Colon (tissue), 2 donors: ENCODE data around the gene GUCY1A2.

Experiments used
- FAIRE-seq: peaks from 2 replicates; lab custom pipeline; 2012; peaks lifted over from hg19 to GRCh38; lab: Jason Lieb, UNC
- donor health status: control.
- donor health status: control.

GUCY1A2 gene

DNA sequence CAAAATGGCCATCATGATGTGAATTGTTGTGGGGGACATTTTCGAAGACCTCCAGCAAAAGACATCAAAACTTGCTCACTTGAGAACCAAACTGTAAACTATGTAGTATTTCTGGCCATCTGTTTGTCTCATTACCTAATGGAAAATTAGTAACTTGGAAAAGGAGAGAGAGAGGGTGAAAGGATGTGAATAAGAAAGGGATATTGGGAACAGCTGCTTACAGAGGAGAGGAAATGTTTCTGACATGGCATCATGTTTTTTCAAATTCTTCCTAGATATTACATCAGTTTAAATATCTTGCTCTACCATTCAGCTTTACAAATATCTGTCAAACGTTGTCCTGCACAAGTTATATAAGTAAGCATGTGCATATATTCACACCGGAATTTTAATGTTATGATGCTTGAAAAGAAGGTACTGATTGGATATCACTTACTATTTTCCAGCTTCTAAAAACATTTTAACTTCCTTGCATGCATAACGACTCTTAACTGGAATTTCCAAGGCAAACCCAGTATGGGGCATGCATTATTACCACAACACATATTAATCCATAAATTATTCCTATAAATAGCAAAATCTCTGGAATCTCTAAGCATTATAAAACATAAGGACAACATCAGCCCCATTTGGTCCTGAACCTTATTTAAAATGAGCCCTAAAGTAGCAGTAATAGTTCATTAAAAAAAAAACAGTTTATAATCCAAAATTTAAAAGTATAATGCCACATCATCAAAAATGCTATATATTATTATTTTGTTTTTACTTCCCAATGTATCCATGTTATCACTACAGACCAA lies 20.0 kb downstream of the GUCY1A2 start:
- no peak for FAIRE-seq

DNA sequence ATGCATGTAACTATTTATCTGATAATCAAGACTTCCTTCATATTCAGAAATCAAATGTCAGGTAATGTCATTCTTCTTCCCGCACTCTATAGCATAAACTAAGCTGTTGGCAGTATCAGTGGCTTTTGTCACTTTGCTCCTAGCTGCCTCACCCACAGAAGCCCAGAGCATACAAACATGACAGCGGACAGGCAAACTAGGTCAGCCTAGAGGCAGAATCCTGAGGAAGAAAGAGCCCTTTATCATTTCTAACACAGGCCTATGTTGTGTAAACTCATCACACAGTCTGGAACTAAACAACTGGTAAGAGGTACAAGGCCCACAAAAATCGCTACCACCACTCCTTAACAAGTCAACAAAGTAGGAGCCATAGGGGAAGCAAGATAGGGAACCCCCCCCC lies 21.0 kb downstream of the GUCY1A2 start:
- no peak for FAIRE-seq

DNA sequence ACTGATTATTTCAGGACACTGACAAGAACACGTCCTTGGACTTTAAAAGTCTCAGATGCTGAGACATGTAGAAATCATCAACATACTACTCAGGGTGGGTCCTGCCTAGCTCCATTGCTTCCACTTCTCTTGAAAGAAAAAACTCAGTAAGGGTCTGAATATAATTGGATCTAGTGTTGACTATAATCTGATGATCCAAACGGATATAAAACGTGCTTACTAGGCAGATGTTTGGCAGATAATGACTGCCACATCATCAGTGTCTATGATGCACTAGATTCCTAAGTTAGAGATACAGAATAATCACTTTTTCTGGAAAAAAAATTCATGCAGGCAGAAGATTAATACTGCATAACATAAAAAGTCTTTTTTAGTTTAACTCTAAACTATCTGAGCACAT lies 21.6 kb downstream of the GUCY1A2 start:
- FAIRE-seq, result no peak

DNA sequence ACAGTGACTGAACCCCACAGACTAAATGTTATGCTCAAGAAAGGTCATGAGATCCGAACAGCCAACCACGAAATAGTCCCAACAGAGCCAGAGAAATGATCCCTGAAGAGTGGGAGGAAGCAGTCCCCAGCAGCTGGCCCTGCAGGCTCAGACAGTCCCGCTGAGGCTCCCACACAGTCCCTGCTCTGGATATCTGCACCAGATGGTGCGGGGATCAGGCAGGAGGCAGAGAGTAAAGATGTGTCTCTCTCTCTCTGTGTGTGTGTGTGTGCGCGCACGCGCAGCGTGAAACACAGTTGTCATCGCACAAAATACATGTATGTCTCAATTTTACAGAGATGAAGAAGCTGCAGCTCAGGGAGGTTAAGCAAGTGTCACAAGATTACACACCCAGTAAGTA lies 27.9 kb downstream of the GUCY1A2 start:
- FAIRE-seq, result no peak

DNA sequence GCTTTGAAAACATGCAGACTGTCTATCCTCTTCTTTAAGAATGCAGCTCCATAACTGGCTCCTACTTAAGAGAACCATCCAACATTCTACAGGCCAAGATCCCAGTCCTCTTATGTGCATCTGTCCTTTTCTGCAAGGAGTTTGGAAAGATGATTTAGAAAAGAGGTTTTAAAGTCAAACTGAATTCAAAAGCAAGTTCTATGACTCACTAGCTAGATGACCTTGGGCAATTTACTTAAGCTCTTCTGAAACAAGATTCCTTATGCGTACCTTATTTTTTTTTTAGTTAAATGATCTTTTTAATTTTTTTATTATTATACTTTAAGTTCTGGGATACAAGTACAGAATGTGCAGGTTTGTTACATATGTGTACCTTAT lies 29.2 kb downstream of the GUCY1A2 start:
- no peak for FAIRE-seq

DNA sequence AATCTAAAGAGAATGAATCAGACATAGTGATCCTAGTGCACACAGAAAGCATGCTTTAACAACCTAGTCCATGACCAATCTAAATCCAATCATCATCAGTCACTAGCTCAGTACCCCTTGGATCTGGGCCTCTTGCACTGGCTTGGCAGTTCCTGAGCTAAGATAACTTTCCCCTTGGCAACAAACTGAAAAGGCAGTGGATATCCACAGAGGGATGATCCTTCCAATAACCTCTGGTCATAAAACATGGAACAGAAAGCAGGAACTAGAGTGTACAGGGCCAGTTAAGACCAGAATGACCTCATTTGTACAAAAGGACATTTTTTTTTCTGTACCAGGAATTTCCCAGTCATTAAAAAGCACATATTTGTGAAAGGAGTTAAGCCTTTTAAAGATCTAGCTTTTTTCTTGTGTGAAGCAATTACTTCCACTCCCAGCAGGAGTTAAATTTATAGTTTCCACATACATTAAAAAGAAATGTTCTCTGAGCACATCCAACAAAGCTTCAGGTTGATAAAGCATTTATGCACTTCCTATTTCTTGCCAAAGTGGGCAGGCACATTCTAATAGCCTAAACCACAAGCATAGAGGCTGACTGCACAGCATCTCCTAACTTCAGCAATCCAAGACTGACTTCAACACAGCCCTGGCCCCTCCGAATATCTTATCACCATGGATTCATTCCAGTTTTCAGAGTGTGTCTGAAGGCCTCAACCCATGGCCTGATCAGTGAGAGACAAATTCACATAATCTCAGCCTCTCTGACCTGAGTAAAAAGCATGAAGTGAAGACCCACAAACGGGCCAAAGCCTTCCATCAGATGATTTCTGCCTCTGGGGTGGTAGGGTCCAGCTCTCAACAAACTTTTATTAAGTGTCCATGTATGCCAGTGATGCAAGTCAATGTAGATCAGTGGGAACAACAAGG lies 29.9 kb downstream of the GUCY1A2 start:
- FAIRE-seq, result no peak

DNA sequence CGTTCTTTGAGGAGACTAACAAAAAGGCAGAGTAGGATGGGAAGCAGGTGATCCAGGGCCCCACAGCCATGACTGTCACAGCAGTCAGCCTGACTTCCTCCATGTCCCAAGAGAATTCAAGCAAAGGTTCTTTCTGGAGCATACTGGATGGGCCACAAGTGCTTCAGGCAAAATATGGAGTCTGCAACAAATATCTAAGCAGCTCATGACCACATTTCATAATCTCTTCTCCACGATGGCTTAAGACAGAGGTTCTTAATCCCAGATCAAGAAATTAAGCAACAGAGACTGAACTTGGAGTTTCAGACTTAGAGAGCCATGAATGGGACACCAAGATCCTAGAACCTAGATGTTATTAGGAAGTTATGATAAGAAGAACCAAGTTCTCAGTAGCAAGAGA lies 31.6 kb downstream of the GUCY1A2 start:
- FAIRE-seq, result no peak

DNA sequence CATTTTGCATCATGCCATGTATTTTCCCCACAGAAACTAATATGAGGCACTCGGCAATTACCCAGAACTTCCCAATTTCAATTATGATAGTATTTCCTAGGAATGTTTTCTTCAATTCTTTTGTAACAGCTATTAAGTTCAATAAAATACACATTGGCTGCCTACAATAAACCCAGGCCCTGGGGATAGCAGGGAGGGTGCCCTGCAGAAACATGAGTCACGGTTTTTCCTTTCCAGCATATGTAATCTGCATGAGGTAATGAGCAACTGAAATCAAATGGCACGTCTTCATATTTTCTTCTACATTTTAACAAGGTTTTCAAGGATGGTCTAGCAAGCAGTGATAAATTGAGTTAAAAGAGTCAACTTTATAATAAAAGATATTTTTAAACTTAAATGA lies 32.0 kb downstream of the GUCY1A2 start:
- no peak for FAIRE-seq

DNA sequence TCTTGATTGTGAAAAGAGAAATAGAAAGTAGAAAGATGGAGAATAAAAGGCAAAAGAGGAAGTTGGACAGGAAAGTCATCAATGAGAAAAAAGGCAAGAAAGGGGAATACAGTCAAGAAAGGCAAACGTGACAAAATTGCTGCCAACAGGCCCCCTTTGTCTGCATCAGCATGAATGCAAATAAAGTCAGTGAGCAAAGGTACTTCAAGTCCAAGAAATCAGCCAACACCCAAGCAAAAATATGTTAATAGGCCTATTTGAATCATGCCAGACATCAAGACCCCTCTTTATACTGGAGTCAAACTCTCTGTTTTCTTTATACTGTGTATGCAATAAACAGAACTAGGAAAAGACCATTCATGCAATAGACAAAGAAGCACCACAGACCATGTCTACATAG lies 34.3 kb downstream of the GUCY1A2 start:
- FAIRE-seq, result no peak

DNA sequence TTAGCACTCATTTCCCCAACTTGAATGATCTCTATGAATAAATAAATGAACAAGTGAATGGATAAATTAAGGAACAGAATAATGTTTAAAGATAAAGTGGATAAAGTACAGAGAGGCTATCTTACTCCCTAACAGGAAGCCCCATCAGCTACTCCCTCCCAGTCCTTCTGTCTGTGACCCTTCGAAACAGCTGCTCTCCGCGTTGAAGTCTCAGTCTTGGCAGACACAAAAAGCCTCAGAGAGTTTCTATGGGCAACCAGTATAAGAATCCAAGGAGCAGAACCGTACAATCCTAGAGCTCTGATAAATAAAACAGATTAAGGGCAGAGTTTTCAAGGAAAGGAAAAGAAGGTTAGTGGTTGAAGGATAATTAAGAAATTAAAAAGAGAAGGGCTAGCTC lies 35.0 kb downstream of the GUCY1A2 start:
- FAIRE-seq, result no peak

DNA sequence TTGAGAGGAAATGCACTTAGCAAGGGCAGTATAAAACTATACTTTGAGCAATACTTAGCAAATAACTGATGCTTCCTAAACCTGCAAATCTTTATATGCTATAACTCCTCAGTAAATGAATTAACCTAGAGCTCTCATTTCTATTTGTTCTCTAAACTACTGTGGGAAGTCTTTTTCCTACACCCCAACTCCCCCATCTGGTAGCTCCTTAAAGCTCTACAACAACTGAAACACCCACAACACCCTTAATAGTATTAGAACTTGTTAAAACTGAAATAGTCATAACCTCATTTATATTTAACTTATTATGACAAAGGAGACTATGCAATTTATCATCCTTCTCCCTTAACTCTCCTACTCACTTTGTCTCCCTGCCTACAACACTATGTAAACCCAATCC lies 43.4 kb downstream of the GUCY1A2 start:
- FAIRE-seq, result no peak

DNA sequence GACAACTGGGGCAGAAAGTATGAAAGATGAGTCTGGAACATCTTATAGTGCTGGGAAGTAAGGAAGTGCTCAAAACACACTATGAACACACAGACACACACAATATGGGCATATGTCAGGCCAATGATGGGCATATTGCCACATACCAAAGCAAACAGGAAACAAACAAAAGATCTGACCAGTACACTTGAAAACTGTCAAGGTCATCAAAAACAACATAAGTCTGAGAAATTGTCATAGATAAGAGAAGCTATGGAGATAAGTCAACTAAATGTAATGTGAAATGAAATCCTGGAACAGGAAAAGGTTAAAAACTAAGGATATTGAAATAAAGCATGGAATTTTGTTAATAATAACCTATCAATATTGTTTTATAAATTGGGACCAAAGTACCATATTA lies 46.4 kb downstream of the GUCY1A2 start:
- no peak for FAIRE-seq

DNA sequence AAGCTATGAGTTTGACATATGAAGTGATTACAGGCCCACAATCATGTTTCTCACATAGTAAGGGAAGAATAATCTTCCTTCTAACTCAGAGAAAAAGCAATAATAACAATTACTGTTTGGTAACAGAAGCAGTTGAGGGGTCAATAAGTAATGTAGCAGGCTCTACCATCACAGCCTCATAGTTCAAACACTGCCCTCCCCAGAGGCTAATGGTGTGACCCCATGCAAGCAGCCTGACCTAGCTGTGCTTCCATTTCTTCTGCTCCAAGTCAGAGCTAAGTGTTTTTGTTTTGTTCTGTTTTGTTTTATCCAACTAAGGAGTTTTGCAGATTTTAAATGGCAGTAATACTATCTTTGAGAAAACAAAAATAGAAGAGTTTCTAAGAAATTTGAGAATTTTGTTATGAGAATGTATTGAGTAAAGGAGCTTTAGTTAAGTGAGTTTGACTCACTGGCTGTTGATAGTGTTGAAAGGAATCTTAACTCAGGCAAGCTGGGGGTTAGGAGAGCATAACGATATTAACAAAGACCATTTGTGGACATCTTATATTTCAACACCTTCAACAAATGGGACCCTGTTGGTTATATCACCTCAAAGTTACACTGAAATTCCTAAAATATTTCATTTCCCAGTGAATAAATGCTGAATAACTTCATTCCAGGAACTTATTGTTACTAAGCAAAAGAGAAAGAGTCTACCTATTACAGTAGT lies 48.5 kb downstream of the GUCY1A2 start:
- FAIRE-seq, result no peak

DNA sequence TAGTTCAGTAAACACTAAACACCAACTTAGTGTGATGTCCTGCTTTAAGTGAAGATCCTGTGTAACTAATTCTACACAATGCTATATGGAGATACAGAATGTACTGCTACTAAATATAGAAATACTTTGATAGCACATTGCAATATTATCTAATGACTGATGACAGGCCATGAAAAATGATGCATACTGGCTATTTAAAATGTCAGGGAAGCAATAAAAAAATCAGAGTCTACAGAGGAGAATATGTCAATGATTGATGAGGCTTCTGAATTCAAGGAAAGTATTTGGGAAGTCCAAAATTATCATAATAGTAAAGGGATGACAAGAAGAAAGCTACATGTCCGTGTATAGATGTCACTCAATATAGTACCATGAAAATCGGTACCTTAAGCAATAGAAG lies 55.3 kb downstream of the GUCY1A2 start:
- no peak for FAIRE-seq

DNA sequence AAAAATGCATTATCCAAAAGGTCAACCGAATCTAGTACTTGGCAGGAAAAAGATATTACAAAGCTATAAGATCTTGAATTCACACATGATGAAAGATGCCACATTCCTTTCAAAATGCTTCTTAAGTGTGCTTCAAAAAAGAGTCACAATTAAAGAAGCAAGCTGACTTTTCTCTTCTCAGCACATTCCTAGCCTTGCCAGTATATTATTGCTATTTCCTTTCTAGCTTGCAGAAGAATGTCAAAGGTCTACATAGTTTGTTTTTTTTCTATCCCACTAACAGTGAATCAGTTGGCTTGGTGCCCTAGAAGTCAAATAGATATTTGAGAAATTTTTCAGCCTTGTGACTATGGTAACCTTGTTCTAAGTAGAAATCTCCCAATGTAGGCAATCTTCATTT lies 56.8 kb downstream of the GUCY1A2 start:
- FAIRE-seq, result no peak

DNA sequence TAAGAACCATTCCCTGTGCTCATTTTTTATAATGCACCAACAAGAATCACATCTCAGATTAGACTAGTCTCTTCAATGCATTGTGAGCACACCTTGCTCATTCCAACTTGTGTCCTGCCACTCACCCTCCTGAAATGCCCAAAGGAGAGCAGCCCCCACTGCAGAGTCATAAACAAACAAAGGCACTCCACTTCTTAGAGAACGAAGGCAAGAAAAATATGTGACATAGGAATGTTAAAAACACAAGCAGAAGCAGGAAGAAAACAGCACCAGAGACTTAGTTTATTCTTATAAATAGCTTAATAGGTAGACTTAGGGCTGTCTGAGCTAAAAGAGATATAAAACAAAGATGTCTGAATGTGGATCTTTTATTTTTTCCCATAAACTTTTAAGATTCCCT lies 57.2 kb downstream of the GUCY1A2 start:
- no peak for FAIRE-seq

DNA sequence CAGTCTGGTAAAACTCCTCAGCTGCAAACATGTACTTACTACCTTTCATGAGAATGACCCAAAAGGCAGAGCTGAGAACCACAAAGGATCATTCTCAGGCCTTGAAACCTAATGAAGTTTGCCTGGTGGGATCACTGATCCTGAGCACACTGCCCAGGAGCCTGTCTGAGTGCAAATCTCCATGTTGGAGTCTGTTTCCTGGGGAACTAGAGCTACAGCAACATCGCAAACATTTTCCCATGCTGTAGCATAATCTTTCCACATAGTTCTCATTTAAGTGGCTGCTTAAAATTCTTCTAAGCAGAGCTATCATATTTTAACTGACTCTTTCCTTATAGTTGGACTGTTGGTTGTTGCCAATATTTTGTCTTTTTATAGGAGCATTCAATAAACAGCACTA lies 58.5 kb downstream of the GUCY1A2 start:
- no peak for FAIRE-seq

DNA sequence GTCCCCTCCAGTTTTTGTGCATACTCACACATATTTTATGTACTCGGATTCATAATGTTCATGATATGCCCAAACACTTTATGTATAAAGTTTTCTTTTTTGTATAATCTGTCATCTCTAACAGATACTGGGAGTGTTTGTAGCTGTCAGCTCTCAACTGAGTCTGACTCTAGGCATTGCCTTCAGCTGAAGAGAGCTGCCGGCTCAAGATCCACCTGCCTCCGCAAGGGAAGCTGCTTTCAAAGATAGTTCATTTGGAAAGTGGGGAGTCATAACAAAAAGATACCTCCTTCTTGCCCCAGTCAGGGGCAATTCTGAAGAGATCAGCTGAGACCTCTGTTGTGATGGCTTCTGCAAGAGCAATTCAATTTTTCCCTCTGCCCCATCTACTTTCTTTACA lies 58.9 kb downstream of the GUCY1A2 start:
- FAIRE-seq, result no peak

DNA sequence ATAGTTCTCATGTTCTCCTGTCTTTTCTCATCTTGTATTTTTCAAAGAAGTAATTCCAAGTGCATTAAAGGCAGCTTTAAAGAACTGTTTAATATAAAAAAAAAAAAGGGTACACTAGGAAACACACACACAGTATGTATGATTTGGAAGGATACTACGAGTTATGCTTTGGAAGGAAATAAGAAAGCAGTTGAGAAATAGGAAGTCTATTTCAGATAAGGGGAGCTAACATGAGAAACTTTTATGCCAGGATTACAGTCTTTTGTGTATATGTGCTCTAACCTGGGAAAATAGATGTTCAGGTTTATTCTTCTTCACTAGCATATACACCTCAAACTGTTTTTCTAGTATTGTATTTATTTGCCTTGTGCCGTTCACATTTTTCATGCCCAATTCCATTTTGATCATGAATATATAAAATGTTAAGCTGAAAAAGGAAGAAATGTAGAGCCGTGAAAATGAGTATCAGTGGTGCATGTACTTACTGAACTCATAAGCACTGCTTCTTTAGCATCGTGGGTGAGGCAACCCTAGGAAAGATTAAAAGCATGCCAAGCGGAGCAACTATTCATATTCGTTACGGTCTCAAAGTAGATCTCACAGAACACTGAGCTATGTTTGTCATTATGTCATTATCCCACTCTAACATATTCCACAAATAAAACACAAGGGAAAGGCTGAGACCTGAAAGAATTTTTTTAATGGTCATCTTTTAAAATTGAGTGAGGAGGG lies 59.6 kb downstream of the GUCY1A2 start:
- no peak for FAIRE-seq

DNA sequence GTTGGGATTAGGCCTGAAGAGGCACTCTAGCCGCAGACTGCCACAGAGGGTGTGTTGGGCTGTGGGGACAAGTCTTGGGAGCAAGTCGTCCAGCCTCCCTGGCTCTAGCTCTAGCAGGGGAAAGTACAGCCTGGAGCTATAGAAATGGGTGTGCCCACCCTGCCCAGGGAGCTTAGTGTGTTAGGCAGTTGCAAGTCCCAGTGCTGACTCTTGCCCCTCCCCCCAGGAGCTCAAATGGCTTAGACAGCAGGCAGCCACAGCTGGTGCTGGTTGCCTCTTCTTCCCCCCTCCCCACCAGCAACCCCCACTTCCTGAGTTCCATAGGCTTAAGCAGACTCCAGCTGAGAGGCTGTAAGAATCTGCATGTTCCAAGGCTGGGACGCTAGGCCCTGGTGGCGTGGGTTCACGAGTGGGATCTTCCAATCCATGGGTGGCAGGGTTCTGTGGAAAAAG lies 61.2 kb downstream of the GUCY1A2 start:
- FAIRE-seq, result no peak

DNA sequence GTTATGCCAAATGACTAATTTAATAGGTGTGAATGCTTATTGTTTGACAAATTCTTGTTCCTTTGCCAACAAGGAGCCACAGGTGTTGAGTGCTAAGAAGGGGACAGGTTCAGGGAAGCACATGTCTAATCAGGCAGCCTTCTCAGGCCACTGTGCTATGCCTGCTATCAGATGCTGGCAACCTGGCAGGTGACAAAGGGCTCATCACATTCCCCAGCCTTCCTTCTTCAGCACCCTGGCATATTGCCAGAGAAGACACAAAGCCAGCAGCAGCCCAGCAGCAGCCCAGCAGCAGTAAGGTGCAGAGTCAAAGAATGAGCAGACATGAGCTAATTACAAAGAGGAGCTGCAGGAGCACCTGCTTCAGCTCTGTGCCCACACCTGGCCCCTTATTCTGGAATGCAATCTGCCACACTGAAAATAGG lies 68.2 kb downstream of the GUCY1A2 start:
- no peak for FAIRE-seq

DNA sequence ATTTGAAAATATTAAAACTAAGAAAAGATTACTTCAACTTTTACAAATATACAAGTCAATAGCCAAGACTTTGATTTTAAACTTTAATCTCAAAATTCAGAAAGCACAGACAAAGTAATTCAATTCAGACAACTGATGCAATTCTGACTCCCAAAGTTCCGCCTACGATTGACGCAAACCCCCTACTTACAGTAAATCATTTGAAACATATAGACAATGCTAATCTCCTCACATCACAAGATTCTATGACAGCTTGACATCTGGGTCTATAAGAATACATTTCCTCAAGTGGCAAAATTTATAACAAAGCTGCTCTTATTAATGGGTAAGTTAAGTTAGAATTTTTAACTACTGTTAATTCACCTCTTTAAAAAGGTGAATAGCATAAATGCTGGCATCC lies 75.2 kb downstream of the GUCY1A2 start:
- FAIRE-seq, result no peak
